ENCODE measurements around the gene RND1. TPM values are rescaled to one million over a fixed set of nuclear protein-coding genes. Genes with fewer than 3 reads are reported as not detected.

Gene RND1
- total and polyA plus RNA-seq, 2 of the 8 experiments (the other 6 are each of a cell fraction or from before 2014, with no cell fraction given) = 15.8 to 17.1 TPM

DNA sequence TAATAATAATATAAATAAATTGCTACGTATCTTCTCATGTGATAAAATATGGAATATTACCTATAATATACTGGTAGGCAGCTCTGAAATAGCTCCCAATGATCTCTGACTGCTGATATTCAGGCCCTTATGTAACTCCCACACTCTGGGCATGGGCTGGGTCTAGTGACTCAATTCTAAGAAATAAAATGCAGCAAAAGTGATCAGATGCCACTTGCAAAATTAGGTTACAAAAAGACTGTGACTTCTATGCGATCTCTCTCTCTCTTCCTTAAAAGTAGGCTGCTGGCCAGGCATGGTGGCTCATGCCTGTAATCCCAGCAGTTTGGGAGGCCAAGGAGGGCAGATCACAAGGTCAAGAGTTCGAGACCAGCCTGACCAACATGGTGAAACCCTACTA, 57.7 kb downstream of the RND1 start:
- CTCF ChIA-PET (ENCODE audit: partially characterized antibody) = interaction anchor here (1.6 to 1.9 kb wide), 3 partner anchors 9 to 14 kb away, joined by 4 to 10 read pairs (median 4); no protein-coding TSS in a partner anchor
- no peak for FAIRE-seq
- TF ChIP-seq, protein P1, sequence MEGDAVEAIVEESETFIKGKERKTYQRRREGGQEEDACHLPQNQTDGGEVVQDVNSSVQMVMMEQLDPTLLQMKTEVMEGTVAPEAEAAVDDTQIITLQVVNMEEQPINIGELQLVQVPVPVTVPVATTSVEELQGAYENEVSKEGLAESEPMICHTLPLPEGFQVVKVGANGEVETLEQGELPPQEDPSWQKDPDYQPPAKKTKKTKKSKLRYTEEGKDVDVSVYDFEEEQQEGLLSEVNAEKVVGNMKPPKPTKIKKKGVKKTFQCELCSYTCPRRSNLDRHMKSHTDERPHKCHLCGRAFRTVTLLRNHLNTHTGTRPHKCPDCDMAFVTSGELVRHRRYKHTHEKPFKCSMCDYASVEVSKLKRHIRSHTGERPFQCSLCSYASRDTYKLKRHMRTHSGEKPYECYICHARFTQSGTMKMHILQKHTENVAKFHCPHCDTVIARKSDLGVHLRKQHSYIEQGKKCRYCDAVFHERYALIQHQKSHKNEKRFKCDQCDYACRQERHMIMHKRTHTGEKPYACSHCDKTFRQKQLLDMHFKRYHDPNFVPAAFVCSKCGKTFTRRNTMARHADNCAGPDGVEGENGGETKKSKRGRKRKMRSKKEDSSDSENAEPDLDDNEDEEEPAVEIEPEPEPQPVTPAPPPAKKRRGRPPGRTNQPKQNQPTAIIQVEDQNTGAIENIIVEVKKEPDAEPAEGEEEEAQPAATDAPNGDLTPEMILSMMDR (IDR thresholded peaks at IDR 0.05; ENCODE audit: control extremely low read depth in 1 of 3, insufficient read depth in 1 of 3, low read depth in 1 of 3, low read length in 3 of 3) = no peak
- TF ChIP-seq RAD21 (IDR thresholded peaks at IDR 0.05 in 1 of 2, conservative IDR thresholded peaks at IDR 0.05 in 1 of 2; ENCODE audit: low read depth in 2 of 2, low read length in 2 of 2) = no peak

More for the DNA sequence above, 57.7 kb downstream of the RND1 start:
- Histone ChIP-seq H2BK12ac (ENCODE audit: low read depth, low read length) (no peak overlapping the region), H3K4me1 (replicated peaks in 1 of 4; ENCODE audit: control insufficient read depth in 3 of 4, insufficient read depth in 4 of 4, low read length in 3 of 4) (peaks cover 0 to 7% (median 5%) of the 10 kb centered on the region in 4 experiments; a peak in 4 of 7 replicates), H4K5ac (ENCODE audit: insufficient read length, low read depth, low read length) (no peak overlapping the region), H3K27ac (ENCODE audit: low read depth, low read length) (no peak overlapping the region), H3K4me2 (ENCODE audit: insufficient read depth in 1 of 2, low read depth in 2 of 2, low read length in 2 of 2) (no peak overlapping the region), H3K36me3 (ENCODE audit: control insufficient read depth in 2 of 4, insufficient read depth in 4 of 4, low read length in 3 of 4) (no peaks in the 10 kb centered on the region), H3K4me3 (ENCODE audit: extremely low read depth in 1 of 4, insufficient read depth in 2 of 4, low read depth in 3 of 4, low read length in 4 of 4) (no peak overlapping the region), H3K23ac (ENCODE audit: insufficient read length) (no peak overlapping the region), H3K79me2 (ENCODE audit: control insufficient read depth in 1 of 2, insufficient read depth in 2 of 2, low read length in 2 of 2) (no peaks in the 10 kb centered on the region), H4K20me1 (replicated peaks in 1 of 2; ENCODE audit: control insufficient read depth in 1 of 2, insufficient read depth in 2 of 2, low read length in 2 of 2) (no peaks in the 10 kb centered on the region), H3K56ac (replicated peaks; ENCODE audit: insufficient read length, low read depth, low read length) (no peak overlapping the region), H4K8ac (ENCODE audit: extremely low read depth, insufficient read depth, low read length) (no peak overlapping the region), H2AK5ac (ENCODE audit: low read depth, low read length) (no peak overlapping the region), H2AFZ (ENCODE audit: low read length) (no peak overlapping the region), H2BK5ac (ENCODE audit: low read depth, low read length) (no peak overlapping the region), H2BK20ac (ENCODE audit: low read length) (no peak overlapping the region), H3K79me1 (ENCODE audit: low read depth, low read length) (no peaks in the 10 kb centered on the region), H3K9ac (replicated peaks in 1 of 4; ENCODE audit: extremely low read depth in 1 of 4, low read depth in 3 of 4, low read length in 3 of 4) (no peak overlapping the region), H3K23me2 (ENCODE audit: low read depth, low read length) (no peaks in the 10 kb centered on the region), H2BK15ac (ENCODE audit: low read length) (no peak overlapping the region), H2BK120ac (replicated peaks; ENCODE audit: low read depth, low read length) (no peak overlapping the region), H3K9me3 (ENCODE audit: insufficient read depth in 2 of 2, low read depth in 1 of 2, low read length in 1 of 2) (no peaks in the 10 kb centered on the region), H3K18ac (ENCODE audit: extremely low read depth, low read length) (no peak overlapping the region), H3K14ac (ENCODE audit: insufficient read length) (no peak overlapping the region), H3K27me3 (replicated peaks in 1 of 4; ENCODE audit: control insufficient read depth in 3 of 4, extremely low read depth in 1 of 4, insufficient read depth in 3 of 4, low read length in 3 of 4) (peaks cover 0 to 16% (median 12%) of the 10 kb centered on the region in 4 experiments; a peak in 6 of 7 replicates), H3K4ac (replicated peaks; ENCODE audit: insufficient read length, low read depth, low read length) (no peak overlapping the region), H4K91ac (replicated peaks; ENCODE audit: insufficient read length, low read length) (no peak overlapping the region)
- POLR2A ChIA-PET (ENCODE audit: partially characterized antibody) = no interaction called here
- no peak for DNase-seq (ENCODE audit: low read depth in 1 of 2, low spot score in 2 of 2)
- 92% methylated on average over 3 of the region's 3 CpGs; no CpG with 5 or more reads in 1 of the 2 experiments for WGBS, 2 experiments (ENCODE audit: extremely low coverage in 1 of 2, insufficient coverage in 1 of 2, insufficient read length in 1 of 2, insufficient replicate concordance in 2 of 2, low coverage in 1 of 2, low lambda C conversion rate in 2 of 2, missing lambda C conversion rate in 1 of 2)
